ENCODE results near the gene STMN1. TPM values are rescaled to one million over a fixed set of nuclear protein-coding genes. Genes with fewer than 3 reads are reported as not detected.

The STMN1 gene
- total and polyA plus RNA-seq, 9 of the 15 experiments (the other 6 are each of a cell fraction or from before 2014, with no cell fraction given), result 269 to 2,153 (median 595) TPM

DNA sequence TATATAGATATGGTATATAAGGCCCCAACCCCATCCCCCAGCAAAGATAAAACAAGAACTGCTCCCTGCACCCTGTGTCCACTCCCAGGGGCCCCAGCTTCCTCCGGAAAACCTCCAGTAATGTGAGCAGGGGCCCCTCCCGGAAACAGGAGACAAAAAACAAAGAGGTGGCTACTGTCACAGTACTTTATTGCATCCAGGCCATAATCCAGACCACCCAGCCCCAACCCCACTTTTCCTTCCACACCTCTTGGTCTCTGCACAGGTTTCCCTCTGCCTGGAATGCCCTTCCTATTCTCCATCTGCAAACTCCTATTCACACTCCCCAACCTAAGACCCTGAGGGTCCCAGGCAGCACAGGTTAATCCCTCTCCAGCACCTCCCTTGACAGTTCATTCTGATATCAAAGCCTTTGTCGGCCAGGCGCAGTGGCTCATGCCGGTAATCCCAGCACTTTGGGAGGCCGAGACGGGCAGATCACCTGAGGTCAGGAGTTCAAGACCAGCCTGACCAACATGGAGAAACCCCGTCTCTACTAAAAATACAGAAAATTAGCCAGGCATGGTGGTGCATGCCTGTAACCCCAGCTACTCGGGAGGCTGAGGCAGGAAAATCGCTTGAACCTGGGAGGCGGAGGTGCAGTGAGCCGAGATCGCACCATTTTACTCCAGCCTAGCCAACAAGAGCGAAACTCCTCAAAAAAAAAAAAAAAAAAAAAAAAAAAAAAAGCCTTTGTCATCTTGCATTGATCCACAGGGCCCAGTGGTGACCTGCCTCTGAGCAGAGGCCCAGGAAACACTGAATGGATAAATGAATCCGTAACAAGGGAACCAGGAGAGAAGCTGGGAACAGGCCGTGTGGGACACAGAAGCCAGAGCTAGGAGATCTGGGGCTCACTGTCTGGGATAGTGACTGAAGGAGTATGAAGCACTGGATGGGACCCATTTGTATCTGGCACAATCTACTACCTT, 44.6 kb downstream of the STMN1 start (continued):
- TF ChIP-seq, protein P1, sequence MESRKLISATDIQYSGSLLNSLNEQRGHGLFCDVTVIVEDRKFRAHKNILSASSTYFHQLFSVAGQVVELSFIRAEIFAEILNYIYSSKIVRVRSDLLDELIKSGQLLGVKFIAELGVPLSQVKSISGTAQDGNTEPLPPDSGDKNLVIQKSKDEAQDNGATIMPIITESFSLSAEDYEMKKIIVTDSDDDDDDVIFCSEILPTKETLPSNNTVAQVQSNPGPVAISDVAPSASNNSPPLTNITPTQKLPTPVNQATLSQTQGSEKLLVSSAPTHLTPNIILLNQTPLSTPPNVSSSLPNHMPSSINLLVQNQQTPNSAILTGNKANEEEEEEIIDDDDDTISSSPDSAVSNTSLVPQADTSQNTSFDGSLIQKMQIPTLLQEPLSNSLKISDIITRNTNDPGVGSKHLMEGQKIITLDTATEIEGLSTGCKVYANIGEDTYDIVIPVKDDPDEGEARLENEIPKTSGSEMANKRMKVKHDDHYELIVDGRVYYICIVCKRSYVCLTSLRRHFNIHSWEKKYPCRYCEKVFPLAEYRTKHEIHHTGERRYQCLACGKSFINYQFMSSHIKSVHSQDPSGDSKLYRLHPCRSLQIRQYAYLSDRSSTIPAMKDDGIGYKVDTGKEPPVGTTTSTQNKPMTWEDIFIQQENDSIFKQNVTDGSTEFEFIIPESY (CRISPR knock-in tag; IDR thresholded peaks at IDR 0.05), result no peak
- TF ChIP-seq, protein P2, sequence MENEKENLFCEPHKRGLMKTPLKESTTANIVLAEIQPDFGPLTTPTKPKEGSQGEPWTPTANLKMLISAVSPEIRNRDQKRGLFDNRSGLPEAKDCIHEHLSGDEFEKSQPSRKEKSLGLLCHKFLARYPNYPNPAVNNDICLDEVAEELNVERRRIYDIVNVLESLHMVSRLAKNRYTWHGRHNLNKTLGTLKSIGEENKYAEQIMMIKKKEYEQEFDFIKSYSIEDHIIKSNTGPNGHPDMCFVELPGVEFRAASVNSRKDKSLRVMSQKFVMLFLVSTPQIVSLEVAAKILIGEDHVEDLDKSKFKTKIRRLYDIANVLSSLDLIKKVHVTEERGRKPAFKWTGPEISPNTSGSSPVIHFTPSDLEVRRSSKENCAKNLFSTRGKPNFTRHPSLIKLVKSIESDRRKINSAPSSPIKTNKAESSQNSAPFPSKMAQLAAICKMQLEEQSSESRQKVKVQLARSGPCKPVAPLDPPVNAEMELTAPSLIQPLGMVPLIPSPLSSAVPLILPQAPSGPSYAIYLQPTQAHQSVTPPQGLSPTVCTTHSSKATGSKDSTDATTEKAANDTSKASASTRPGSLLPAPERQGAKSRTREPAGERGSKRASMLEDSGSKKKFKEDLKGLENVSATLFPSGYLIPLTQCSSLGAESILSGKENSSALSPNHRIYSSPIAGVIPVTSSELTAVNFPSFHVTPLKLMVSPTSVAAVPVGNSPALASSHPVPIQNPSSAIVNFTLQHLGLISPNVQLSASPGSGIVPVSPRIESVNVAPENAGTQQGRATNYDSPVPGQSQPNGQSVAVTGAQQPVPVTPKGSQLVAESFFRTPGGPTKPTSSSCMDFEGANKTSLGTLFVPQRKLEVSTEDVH (IDR thresholded peaks at IDR 0.05; ENCODE audit: low read depth, partially characterized antibody), result no peak
- TF ChIP-seq RBM25 (IDR thresholded peaks at IDR 0.05; ENCODE audit: low read depth, low read length, severe bottlenecking), result no peak
- peak; percentile 49; the same call in 1 of the 2 replicates for TF ChIP-seq NR2C1 (IDR thresholded peaks at IDR 0.05)
- TF ChIP-seq NR2C1 (tag; IDR thresholded peaks at IDR 0.05), result peak; percentile 46; the same call in 1 of the 2 replicates
- no peak for TF ChIP-seq KLF6 (CRISPR knock-in tag; IDR thresholded peaks at IDR 0.05; ENCODE audit: borderline replicate concordance)
- peak; percentile 70; the same call in 1 of the 2 replicates for TF ChIP-seq SMAD4 (CRISPR knock-in tag; conservative IDR thresholded peaks at IDR 0.05)
- no peak for TF ChIP-seq IRF1 (CRISPR knock-in tag; IDR thresholded peaks at IDR 0.05; ENCODE audit: borderline replicate concordance)
- TF ChIP-seq HNRNPL (IDR thresholded peaks at IDR 0.05; ENCODE audit: low read depth, low read length), result no peak
- no peak for TF ChIP-seq FOXJ2 (tag; IDR thresholded peaks at IDR 0.05)
- no peak for TF ChIP-seq NUFIP1 (IDR thresholded peaks at IDR 0.05; ENCODE audit: partially characterized antibody)
- no peak for TF ChIP-seq NFE2 (IDR thresholded peaks at IDR 0.05; ENCODE audit: low read depth)
- no peak for TF ChIP-seq PTBP1 (IDR thresholded peaks at IDR 0.05; ENCODE audit: low read depth, low read length)
- TF ChIP-seq ZC3H4 (CRISPR knock-in tag; IDR thresholded peaks at IDR 0.05; ENCODE audit: borderline replicate concordance), result no peak
- no peak for TF ChIP-seq ZNF217 (CRISPR knock-in tag; IDR thresholded peaks at IDR 0.05)
- no peak for TF ChIP-seq MYNN (IDR thresholded peaks at IDR 0.05)
- TF ChIP-seq MYNN (CRISPR knock-in tag; IDR thresholded peaks at IDR 0.05), result no peak
- peak; percentile 83 for TF ChIP-seq HLTF (IDR thresholded peaks at IDR 0.05)
- peak; percentile 93; the same call in 1 of the 2 replicates for TF ChIP-seq GATAD2A (IDR thresholded peaks at IDR 0.05)
- TF ChIP-seq BCL6 (CRISPR knock-in tag; IDR thresholded peaks at IDR 0.05), result no peak
- TF ChIP-seq, protein P3, sequence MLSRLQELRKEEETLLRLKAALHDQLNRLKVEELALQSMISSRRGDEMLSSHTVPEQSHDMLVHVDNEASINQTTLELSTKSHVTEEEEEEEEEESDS (CRISPR knock-in tag; IDR thresholded peaks at IDR 0.05), result no peak
- TF ChIP-seq ZNF445 (CRISPR knock-in tag; IDR thresholded peaks at IDR 0.05; ENCODE audit: low read depth), result no peak
